HG02970 (cell line): ENCODE data around the gene ADAMTS7.
"Not testable (repeated sequence)": the region's sequence is repeated elsewhere in the genome, so short reads cannot be mapped to it uniquely, and the experiment has no call there.

ENCODE experiments used
- ATAC-seq: cut with Tn5 transposase; IDR thresholded peaks from one replicate; pipeline ENCODE4 v1.9.1; 2021; ENCODE audit warnings: mild to moderate bottlenecking, moderate library complexity, moderate number of reproducible peaks; ENCODE audit not compliant: unreplicated experiment, low FRiP score

Gene ADAMTS7

DNA sequence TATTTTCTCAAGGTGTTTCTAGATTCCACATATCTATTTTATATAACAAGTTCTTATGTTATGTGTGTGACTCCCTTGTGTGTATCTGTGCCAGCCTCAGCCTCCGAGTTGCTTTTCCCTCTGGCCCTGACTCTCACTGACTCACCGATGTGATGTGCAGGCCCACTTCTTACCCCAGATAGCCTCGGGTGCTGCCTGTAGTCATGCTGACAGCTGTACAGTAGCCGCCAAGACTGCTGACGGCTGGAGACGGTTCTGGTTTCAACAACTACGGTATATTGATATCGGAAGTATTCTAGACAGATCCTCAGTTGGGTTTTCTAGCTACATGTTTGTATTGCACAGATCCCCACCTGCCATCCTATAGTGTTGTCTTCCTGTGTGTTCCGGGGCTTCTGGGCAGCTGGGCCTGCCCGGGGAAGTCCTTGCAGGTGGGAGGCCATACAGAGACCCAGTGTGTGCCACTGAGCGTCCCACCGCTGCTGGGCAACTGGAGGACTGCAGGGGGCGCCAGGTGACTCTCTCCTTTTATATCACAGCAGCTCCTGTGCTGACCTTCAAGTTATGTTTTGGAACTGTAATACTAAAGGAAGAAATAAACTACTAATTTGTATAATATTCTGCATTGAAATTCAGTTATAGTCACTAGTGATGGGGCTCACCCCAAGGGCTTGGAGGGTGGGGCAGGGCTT lies 55.2 kb downstream of the ADAMTS7 start:
- ATAC-seq, result not testable (repeated sequence)

DNA sequence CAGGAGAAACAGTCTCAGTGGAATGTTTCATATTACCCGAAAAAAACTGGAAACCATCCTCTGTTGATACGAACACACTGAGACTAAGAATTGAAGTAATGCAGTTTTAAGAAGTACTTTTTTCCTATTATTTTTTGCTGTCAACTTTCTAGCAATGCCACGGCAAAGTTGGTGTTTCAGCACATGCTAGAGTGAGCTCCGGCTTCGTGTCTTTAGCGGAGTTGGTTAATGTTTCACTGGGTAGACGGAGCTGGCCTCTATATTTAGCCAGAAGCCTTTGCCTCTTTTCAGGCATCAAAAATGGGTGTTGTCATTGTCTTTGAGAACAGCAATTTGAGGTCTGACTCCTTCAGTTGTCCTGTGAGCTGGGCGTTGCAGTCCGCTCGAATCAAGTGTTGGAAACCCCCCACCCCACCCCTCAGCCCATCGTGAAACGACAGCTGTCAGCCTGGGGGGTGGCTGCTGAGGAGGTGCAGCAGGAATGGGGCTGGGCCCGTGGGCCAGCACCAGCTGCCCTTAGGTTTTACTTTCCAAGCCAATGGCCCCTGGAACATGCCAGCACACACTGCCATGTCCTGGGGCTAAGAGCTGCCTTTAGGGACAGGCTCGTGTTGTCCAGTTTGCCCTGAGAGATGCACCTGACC lies 56.5 kb downstream of the ADAMTS7 start:
- ATAC-seq, result not testable (repeated sequence)

DNA sequence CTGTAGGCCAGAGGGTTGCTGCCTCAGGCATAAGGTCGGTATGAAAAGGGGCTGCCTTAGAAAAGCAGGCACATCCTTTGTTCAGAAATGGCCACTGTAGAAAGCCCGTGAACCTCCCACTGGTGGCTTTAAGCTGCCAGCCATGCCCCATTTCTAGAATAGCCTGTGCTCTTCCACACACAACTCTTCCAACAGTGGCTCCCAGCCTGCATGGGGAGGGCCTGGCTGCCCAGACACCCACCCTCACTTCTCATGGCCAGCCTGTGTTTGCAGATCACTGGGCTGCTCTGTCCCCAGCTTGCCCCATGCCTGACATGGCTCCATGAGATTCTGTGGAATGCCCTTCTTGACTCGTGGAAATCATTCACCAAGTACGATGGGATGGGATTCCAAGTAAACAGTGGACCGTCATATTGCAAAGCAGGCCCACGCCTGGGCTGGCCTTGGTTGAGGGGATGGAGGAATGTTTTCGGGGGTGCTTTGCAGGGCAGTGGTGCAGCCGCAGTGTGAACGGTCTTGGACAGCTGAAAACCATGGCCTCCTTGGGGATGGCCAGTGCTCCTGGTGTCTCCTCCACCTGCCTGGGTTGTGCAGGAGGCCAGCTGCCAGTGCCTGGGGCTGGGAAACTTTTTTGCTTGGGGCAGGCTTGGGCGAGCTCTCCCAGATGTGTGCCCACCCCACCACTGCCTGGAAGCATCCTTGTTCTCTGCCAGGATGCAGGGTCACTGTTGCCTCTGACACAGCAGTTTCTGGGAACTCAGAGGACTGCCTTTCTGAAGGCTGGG lies 57.3 kb downstream of the ADAMTS7 start:
- ATAC-seq, result not testable (repeated sequence)

- ATAC-seq, result not testable (repeated sequence)
Observed at GRCh38 chr15:78753359-78753659, 58.0 kb downstream of the ADAMTS7 start.

DNA sequence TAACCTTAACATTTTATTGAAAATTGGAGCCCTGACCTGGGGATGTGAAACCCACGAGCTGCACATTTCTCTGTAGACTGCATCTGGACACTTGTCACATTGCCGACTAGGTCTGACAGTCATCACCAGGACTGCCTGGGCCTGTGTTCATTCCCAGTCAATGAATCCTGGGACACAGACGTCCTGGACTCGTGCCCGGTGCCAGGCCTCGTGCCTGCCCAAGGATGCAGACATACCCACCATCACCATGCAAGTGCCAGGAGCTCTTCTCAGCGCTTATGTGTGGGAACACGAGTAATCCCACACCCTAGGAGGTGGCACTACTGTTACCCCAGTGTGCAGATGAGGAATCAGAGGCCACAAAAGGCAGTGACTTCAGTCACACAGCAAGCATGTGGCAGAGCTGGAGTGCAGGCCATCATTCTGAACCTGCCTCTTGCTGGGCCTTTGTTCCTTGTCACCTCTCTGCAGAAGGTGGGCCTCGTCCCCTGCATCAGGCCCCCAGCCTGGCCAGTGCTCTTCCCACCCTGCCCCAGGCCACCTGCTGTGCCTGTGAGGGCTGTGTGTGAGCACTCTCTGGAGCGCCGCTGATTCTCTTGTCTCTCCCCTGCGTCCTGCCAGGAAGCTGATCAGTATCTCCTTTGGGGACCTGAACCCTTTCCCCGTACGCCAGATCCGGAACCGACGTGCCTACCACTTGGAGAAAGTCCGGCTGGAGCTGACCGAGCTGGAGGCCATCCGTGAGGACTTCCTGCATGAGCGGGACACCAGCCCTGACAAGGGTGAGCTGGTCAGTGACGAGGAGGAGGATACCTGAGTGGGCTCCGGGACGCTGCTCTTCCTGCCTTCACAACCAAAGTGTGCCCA lies 58.5 kb downstream of the ADAMTS7 start:
- no peak for ATAC-seq

- ATAC-seq, result no peak
Observed at GRCh38 chr15:78751602-78751979, 59.7 kb downstream of the ADAMTS7 start.

GRCh38 chr15:78750974-78751601 lies 60.2 kb downstream of the ADAMTS7 start:
- ATAC-seq, result peak; percentile 85

GRCh38 chr15:78750566-78750965 lies 60.7 kb downstream of the ADAMTS7 start:
- ATAC-seq, result no peak

- no peak for ATAC-seq
Observed at GRCh38 chr15:78749831-78750230, 61.4 kb downstream of the ADAMTS7 start.

GRCh38 chr15:78747877-78748276 lies 63.4 kb downstream of the ADAMTS7 start:
- not testable (repeated sequence) for ATAC-seq

DNA sequence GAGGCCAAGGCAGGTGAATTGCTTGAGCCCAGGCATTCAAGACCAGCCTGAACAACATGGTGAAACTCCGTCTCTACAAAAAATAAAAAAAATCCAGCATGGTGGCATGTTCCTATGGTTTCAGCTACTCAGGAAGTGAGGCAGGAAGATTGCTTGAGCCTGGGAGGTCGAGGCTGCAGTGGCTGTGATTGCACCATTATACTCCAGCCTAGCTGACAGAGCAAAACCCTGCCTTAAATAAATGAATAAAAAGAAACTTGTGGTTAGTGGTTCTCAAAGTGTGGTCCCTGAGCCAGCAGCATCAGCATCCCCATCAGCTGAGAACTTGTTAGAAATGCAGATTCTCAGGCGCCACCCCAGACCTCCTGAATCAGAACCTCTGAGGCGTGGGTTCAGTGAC lies 69.6 kb downstream of the ADAMTS7 start:
- not testable (repeated sequence) for ATAC-seq

DNA sequence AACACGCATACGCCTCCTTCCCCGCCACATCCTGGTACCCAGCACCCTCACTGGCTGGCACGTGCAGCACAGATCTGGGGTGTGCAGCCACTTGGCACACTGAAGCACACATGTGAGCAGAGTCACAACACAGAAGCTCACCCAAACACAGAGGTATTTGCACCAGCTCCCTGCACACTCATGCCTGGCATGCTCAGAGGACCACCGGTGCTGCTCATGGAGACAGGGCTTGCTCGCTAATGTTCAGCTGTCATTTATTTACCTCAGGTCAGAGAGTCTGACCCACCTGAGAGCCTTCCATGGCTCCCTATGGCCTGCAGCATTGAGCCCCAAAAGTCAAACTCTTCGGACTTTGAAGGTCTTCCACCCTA lies 70.4 kb downstream of the ADAMTS7 start:
- ATAC-seq, result no peak

DNA sequence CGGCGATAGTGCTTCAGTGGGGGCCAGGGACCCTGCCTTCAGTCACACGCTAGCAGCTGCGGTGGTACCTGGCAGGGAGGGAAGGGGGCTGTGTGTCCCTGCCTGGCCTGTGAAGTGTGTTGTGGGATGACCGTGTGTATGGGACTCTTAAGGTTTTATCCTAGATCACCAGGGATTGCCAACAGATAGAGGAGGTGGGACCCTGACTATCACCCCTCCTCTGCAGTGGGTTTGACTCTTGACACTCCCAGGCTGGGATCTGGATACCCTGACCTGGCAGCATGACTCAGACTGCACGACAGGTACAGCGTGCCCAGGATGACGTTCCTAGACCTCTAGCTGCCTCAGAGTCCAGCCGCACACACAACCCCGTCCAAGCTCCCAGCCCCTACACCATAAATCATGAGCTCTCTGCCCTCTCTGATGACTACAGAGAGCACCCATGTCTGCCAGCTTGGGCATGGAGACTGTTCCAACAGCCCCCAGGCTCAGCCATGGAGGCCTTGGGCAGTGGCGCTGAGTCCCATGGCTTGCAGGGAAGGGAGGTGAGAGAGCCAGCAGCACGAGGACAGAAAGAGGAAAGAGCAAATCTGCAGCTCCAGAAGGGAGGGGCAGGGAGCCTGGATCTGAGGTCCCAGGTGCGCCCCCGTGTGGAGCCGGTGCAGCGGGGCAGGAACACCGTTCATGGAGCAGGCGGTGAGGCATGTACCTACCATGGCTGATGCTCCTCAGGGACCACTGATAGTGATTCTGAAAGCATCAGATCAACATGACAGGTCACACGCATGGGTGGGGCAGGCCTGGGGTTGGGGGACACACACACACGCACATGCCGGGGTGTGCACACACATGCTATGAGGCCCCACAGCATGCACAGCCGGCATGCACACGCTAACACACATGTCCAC lies 71.0 kb downstream of the ADAMTS7 start:
- ATAC-seq, result no peak

DNA sequence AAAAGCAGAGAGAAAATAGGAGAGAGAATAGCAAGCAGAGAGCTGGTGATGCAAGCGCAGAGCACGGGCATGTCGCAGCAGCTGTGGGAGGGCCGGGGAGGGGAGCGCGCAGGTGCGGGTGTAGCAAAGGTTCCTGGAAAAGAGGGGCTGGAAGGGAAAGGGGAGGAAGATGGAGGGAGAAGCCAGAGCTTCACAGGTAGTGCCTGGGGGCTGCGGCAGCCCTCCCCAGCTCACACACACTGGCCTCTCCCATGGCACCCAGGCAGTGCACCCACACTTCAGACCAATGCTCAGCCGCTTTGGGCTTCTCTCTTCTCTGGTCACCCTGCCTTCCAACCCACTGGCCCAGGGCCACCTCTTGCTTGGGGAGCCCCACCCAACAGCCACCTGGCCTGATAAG lies 72.1 kb downstream of the ADAMTS7 start:
- no peak for ATAC-seq

DNA sequence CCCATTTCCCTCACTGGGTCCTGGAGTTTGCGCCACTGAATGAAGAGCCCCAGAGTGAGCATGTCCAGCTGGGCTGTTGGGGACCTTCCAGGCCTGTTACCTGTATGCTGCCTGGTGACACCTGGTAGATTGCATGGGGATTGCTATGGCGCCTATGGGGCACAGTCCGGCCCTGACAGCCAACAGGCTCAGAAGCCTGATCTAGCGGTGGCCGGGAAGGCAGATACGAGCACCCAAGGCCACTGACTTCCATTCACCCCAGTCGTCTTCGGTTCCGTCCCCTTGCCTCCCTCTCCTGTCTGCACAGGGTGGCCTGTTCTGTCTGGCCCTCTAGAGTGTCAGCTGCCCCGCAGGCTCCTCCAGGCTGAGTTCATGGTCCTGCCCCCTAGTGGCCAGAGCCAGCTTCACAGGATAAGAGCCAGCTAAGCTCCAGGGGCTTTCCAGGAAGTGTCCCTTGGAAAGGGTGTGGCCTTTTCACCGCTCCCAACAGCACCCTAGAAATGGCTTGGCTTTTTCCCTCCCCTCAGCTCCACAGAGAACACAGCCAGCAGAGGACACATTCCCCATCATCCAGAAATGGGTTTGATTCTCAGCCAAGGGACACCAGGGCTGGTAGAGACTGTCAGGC lies 73.2 kb downstream of the ADAMTS7 start:
- ATAC-seq, result not testable (repeated sequence)

DNA sequence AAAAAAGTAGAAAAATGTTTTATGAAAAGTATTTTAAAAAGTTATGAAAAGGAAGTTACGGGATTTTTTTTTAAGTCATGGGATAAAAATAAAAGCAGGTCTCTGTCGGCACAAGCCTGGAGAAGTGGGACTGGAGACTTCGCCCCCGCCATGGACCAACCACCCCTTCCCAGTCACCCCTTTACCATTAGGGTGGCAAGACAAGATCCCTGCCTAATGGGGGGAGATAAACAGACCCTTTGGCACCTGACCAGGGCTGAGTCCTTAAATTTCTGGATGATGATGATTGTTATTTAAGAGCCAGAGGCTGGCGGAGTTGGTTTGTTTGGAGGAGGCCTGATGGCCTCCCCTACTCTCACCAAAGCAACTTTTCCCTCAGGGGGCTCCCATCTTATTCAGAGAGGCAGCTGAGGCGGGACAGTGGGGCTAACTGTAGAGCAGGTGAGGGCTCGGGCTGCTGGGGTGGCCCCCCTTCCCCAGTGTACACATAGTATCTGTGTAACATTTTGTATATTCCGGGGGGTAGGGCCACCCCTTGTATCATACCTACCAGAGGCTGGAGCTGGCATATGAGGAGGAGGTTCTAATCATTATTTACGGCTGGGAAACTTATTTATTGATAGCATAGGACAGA lies 74.0 kb downstream of the ADAMTS7 start:
- no peak for ATAC-seq

- ATAC-seq, result not testable (repeated sequence)
Observed at GRCh38 chr15:78736286-78736685, 75.0 kb downstream of the ADAMTS7 start.

GRCh38 chr15:78734451-78735064 lies 76.7 kb downstream of the ADAMTS7 start:
- no peak for ATAC-seq
